Fibroblast of lung (primary cell): ENCODE data around the gene SEPTIN5. TPM values are rescaled to one million over a fixed set of nuclear protein-coding genes. Genes with fewer than 3 reads are reported as not detected.

Experiments used
- DNase-seq, 2 donors: peaks; one replicate each; pipeline versions ENCODE4 v3.0.0 to v3.0.0-alpha.2; 2010; ENCODE audit warnings: low read depth in 2 of 2
- H2AFZ ChIP-seq: 2 replicates; pipeline ENCODE4 v1.5.1; 2012; ENCODE audit warnings: low read length, control low read depth, inconsistent platforms
- H3K27ac ChIP-seq: 2 replicates; pipeline ENCODE4 v1.5.1; 2011; ENCODE audit warnings: low read length, control low read depth; ENCODE audit not compliant: insufficient read depth
- H3K27me3 ChIP-seq: 2 replicates; pipeline ENCODE4 v1.5.1; 2011; ENCODE audit warnings: mild to moderate bottlenecking, low read length; ENCODE audit not compliant: control insufficient read depth, insufficient read depth
- H3K36me3 ChIP-seq: 2 replicates; pipeline ENCODE4 v1.5.1; 2011; ENCODE audit warnings: low read length; ENCODE audit not compliant: control insufficient read depth, insufficient read depth
- H3K4me1 ChIP-seq: 2 replicates; pipeline ENCODE4 v1.5.1; 2011; ENCODE audit warnings: low read length; ENCODE audit not compliant: control insufficient read depth, insufficient read depth; ENCODE audit errors: extremely low read depth
- H3K4me2 ChIP-seq: 2 replicates; pipeline ENCODE4 v1.5.1; 2011; ENCODE audit warnings: low read length, control low read depth; ENCODE audit not compliant: insufficient read depth; ENCODE audit errors: extremely low read depth
- H3K4me3 ChIP-seq, 4 experiments: fragments of 200-600 bp in 1 of 4; sonication (generic) in 1 of 4; replicated peaks in 1 of 4; 2 replicates each; pipeline ENCODE4 v1.5.1; 2011 to 2016; ENCODE audit warnings: low read length in 4 of 4, low read depth in 3 of 4, mild to moderate bottlenecking in 3 of 4, control low read depth in 2 of 4, inconsistent platforms in 1 of 4, mixed read lengths in 1 of 4; ENCODE audit not compliant: insufficient read depth in 1 of 4; ENCODE audit errors: control extremely low read depth in 1 of 4
- H3K79me2 ChIP-seq: 2 replicates; pipeline ENCODE4 v1.5.1; 2012; ENCODE audit warnings: mild to moderate bottlenecking, low read length, inconsistent platforms; ENCODE audit not compliant: control insufficient read depth, insufficient read depth
- H3K9ac ChIP-seq: 2 replicates; pipeline ENCODE4 v1.5.1; 2011; ENCODE audit warnings: mild to moderate bottlenecking, low read length, control low read depth; ENCODE audit not compliant: insufficient read depth
- H3K9me3 ChIP-seq: 2 replicates; pipeline ENCODE4 v1.5.1; 2012; ENCODE audit warnings: low read depth, low read length; ENCODE audit not compliant: control insufficient read depth, insufficient read depth
- H4K20me1 ChIP-seq: 2 replicates; pipeline ENCODE4 v1.5.1; 2011; ENCODE audit warnings: low read length; ENCODE audit not compliant: control insufficient read depth, insufficient read depth; ENCODE audit errors: extremely low read depth
- CTCF ChIP-seq, 2 donors: IDR thresholded peaks in 1 of 2; conservative IDR thresholded peaks in 1 of 2; 1 replicate in 1 of 2; 2 replicates in 1 of 2; pipeline ENCODE4 v1.5.1; 2011 to 2012; ENCODE audit warnings: low read length in 2 of 2, control low read depth in 1 of 2, inconsistent platforms in 1 of 2, low read depth in 1 of 2, mild to moderate bottlenecking in 1 of 2
- EZH2 ChIP-seq: IDR thresholded peaks from 2 replicates; pipeline ENCODE4 v1.5.1; 2012; ENCODE audit warnings: low read length, control low read depth, mild to moderate bottlenecking; ENCODE audit errors: missing control alignments
- polyA plus RNA-seq, 2 donors: library from polyadenylated mRNA; depleted of rRNA in 1 of 2; stranded (reverse) in 1 of 2; unstranded in 1 of 2; fragments of >200 nt; gene quantifications; 2 replicates each; pipeline ENCODE4 v1.2.1, GENCODE V29; 2011 to 2012; ENCODE audit warnings: missing spikeins in 1 of 2
- total RNA-seq: library from RNA; depleted of rRNA; stranded (reverse); fragments of >200 nt; gene quantifications from 2 replicates; pipeline ENCODE4 v1.2.1, GENCODE V29; 2014

SEPTIN5 gene
- total and polyA plus RNA-seq, 2 donors (not counting 1 experiment from before 2014, with no cell fraction given): 14.5 to 25.8 TPM

GRCh38 chr22:19707347-19708290 is 6.7 kb upstream of the SEPTIN5 start:
- Histone ChIP-seq H2AFZ (no peak overlapping the region), H3K9ac (no peak overlapping the region), H3K27ac (no peak overlapping the region), H3K4me2 (no peak overlapping the region), H3K4me1 (no peaks in the 10 kb centered on the region), H3K9me3 (no peaks in the 10 kb centered on the region), H3K4me3 (no peak overlapping the region), H3K36me3 (no peaks in the 10 kb centered on the region), H4K20me1 (no peaks in the 10 kb centered on the region), H3K27me3 (peaks cover 11% of the 10 kb centered on the region), H3K79me2 (no peaks in the 10 kb centered on the region)
- no peak for DNase-seq
- TF ChIP-seq CTCF (conservative IDR thresholded peaks at IDR 0.05 in 1 of 2, IDR thresholded peaks at IDR 0.05 in 1 of 2; ENCODE audit: low read depth in 1 of 2, low read length in 2 of 2) (no peak), EZH2 (no peak)

- H3K27ac ChIP-seq: no peak overlapping the region
- no peaks in the 10 kb centered on the region for H3K79me2 ChIP-seq
- no peak overlapping the region for H3K9ac ChIP-seq
- no peak for DNase-seq
- no peaks in the 10 kb centered on the region for H4K20me1 ChIP-seq
- no peak overlapping the region for H3K4me2 ChIP-seq
- no peaks in the 10 kb centered on the region for H3K4me1 ChIP-seq
- no peak for TF ChIP-seq EZH2
- TF ChIP-seq CTCF (conservative IDR thresholded peaks at IDR 0.05 in 1 of 2, IDR thresholded peaks at IDR 0.05 in 1 of 2; ENCODE audit: low read depth in 1 of 2, low read length in 2 of 2): no peak
- H3K36me3 ChIP-seq: no peaks in the 10 kb centered on the region
- no peak overlapping the region for H3K4me3 ChIP-seq
- H3K27me3 ChIP-seq: peaks cover 15% of the 10 kb centered on the region
- H3K9me3 ChIP-seq: no peaks in the 10 kb centered on the region
- no peak overlapping the region for H2AFZ ChIP-seq
Observed at GRCh38 chr22:19708321-19709011, 5.8 kb upstream of the SEPTIN5 start.

GRCh38 chr22:19709063-19709769 is 5.1 kb upstream of the SEPTIN5 start:
- no peaks in the 10 kb centered on the region for H3K4me1 ChIP-seq
- no peak for DNase-seq
- TF ChIP-seq CTCF (conservative IDR thresholded peaks at IDR 0.05 in 1 of 2, IDR thresholded peaks at IDR 0.05 in 1 of 2; ENCODE audit: low read depth in 1 of 2, low read length in 2 of 2): no peak

More at GRCh38 chr22:19709063-19709769, 5.1 kb upstream of the SEPTIN5 start:
- Histone ChIP-seq H3K4me3 (no peak overlapping the region), H4K20me1 (no peaks in the 10 kb centered on the region), H2AFZ (no peak overlapping the region), H3K27me3 (peaks cover 16% of the 10 kb centered on the region), H3K36me3 (no peaks in the 10 kb centered on the region), H3K4me2 (no peak overlapping the region), H3K27ac (no peak overlapping the region), H3K9me3 (no peaks in the 10 kb centered on the region), H3K79me2 (no peaks in the 10 kb centered on the region), H3K9ac (no peak overlapping the region)
